HEK293 (cell line): Measurements from ENCODE around the gene ORC2.

Experiments used
- CTCF ChIA-PET: fragments of 350-600 bp; formaldehyde crosslinking; extraction: SDS; loops from one replicate; lab custom pipeline; 2021; ENCODE audit warnings: antibody characterized with exemption; lab: Yijun Ruan, JAX
- POLR2A ChIA-PET: fragments of 300-600 bp; formaldehyde crosslinking; extraction: SDS; loops from one replicate; lab custom pipeline; 2020; ENCODE audit warnings: antibody characterized with exemption, inconsistent platforms; lab: Yijun Ruan, JAX
- H3K27ac ChIP-seq: fragments of 200-500 bp; sonication (Bioruptor generic); 2 replicates; pipeline ENCODE4 v1.5.1; 2014; ENCODE audit warnings: low read depth, low read length, control low read depth, inconsistent platforms; ENCODE audit errors: extremely low read depth
- H3K36me3 ChIP-seq, 2 experiments: fragments of 200-500 bp in 1 of 2; sonication (Bioruptor generic) in 1 of 2; 1 replicate in 1 of 2; 2 replicates in 1 of 2; pipeline ENCODE4 v1.5.1; 2014 to 2017; ENCODE audit warnings: inconsistent platforms in 2 of 2, low read length in 2 of 2; ENCODE audit not compliant: control insufficient read depth in 2 of 2, insufficient read depth in 1 of 2
- H3K4me1 ChIP-seq: fragments of 200-500 bp; sonication (Bioruptor generic); 2 replicates; pipeline ENCODE4 v1.5.1; 2014; ENCODE audit warnings: mild to moderate bottlenecking, low read length, inconsistent platforms; ENCODE audit not compliant: control insufficient read depth, insufficient read depth
- H3K4me3 ChIP-seq: 2 replicates; pipeline ENCODE4 v1.5.1; 2011; ENCODE audit warnings: low read depth, mild to moderate bottlenecking, control low read depth, low read length, moderate library complexity
- H3K9me3 ChIP-seq: fragments of 200-500 bp; sonication (Bioruptor generic); 2 replicates; pipeline ENCODE4 v1.5.1; 2014; ENCODE audit warnings: low read depth, low read length, inconsistent platforms; ENCODE audit not compliant: control insufficient read depth, insufficient read depth
- HOXC10 ChIP-seq: sonication (generic); formaldehyde crosslinking; IDR thresholded peaks from 2 replicates; pipeline ENCODE4 v1.8.1; 2023; ENCODE audit warnings: mild to moderate bottlenecking, missing genetic modification reagents
- KLF7 ChIP-seq: fragments of 450-650 bp; formaldehyde crosslinking; IDR thresholded peaks from 2 replicates; pipeline ENCODE4 v1.5.1; 2016; ENCODE audit warnings: missing biosample characterization, missing genetic modification characterization, borderline replicate concordance
- SP3 ChIP-seq: fragments of 450-650 bp; formaldehyde crosslinking; IDR thresholded peaks from 2 replicates; pipeline ENCODE4 v1.5.1; 2016; ENCODE audit warnings: missing biosample characterization, missing genetic modification characterization
- ZBTB8A ChIP-seq: fragments of 450-650 bp; formaldehyde crosslinking; IDR thresholded peaks from 2 replicates; pipeline ENCODE4 v1.5.1; 2016; ENCODE audit warnings: missing biosample characterization, missing genetic modification characterization
- ZNF155 ChIP-seq: fragments of 450-650 bp; formaldehyde crosslinking; IDR thresholded peaks from 2 replicates; pipeline ENCODE4 v1.5.1; 2016; ENCODE audit warnings: missing biosample characterization, missing genetic modification characterization
- ZNF16 ChIP-seq: fragments of 450-650 bp; formaldehyde crosslinking; IDR thresholded peaks from 2 replicates; pipeline ENCODE4 v1.5.1; 2016; ENCODE audit warnings: low read depth, missing biosample characterization, missing genetic modification characterization
- ZNF366 ChIP-seq: fragments of 450-650 bp; formaldehyde crosslinking; conservative IDR thresholded peaks from 2 replicates; pipeline ENCODE4 v1.5.1; 2016; ENCODE audit warnings: missing biosample characterization, missing genetic modification characterization
- ZNF426 ChIP-seq: fragments of 450-650 bp; formaldehyde crosslinking; IDR thresholded peaks from 2 replicates; pipeline ENCODE4 v1.5.1; 2017; ENCODE audit warnings: missing biosample characterization, missing genetic modification characterization, mild to moderate bottlenecking, inconsistent platforms, moderate library complexity
- ZNF433 ChIP-seq: fragments of 450-650 bp; formaldehyde crosslinking; IDR thresholded peaks from 2 replicates; pipeline ENCODE4 v1.5.1; 2016; ENCODE audit warnings: missing biosample characterization, missing genetic modification characterization, low read depth
- ZNF514 ChIP-seq: fragments of 450-650 bp; formaldehyde crosslinking; IDR thresholded peaks from 2 replicates; pipeline ENCODE4 v1.5.1; 2016; ENCODE audit warnings: missing biosample characterization, missing genetic modification characterization
- ZNF571 ChIP-seq: fragments of 450-650 bp; formaldehyde crosslinking; IDR thresholded peaks from 2 replicates; pipeline ENCODE4 v1.5.0; 2017; ENCODE audit warnings: missing biosample characterization, missing genetic modification characterization
- ZNF596 ChIP-seq: fragments of 450-650 bp; IDR thresholded peaks from 2 replicates; pipeline ENCODE4 v1.5.0; 2018; ENCODE audit warnings: missing biosample characterization, mild to moderate bottlenecking, missing genetic modification characterization, moderate library complexity
- ZNF658 ChIP-seq: fragments of 450-650 bp; formaldehyde crosslinking; IDR thresholded peaks from 2 replicates; pipeline ENCODE4; 2016; ENCODE audit warnings: missing biosample characterization, missing genetic modification characterization
- ZNF677 ChIP-seq: fragments of 450-650 bp; IDR thresholded peaks from 2 replicates; pipeline ENCODE4 v1.5.0; 2018; ENCODE audit warnings: missing biosample characterization, mild to moderate bottlenecking, missing genetic modification characterization, moderate library complexity
- TF ChIP-seq, protein P1 (sequence below): fragments of 450-650 bp; formaldehyde crosslinking; IDR thresholded peaks from 2 replicates; pipeline ENCODE4 v1.5.1; 2016; ENCODE audit warnings: missing biosample characterization, missing genetic modification characterization
- TF ChIP-seq, protein P2 (sequence below): fragments of 450-650 bp; formaldehyde crosslinking; IDR thresholded peaks from 2 replicates; pipeline ENCODE4 v1.5.1; 2017; ENCODE audit warnings: missing biosample characterization, missing genetic modification characterization
- TF ChIP-seq, protein P3 (sequence below): fragments of 450-650 bp; formaldehyde crosslinking; IDR thresholded peaks from 2 replicates; pipeline ENCODE4 v1.5.1; 2016; ENCODE audit warnings: missing biosample characterization, missing genetic modification characterization
- TF ChIP-seq, protein P4 (sequence below): fragments of 450-650 bp; formaldehyde crosslinking; conservative IDR thresholded peaks from 2 replicates; pipeline ENCODE4 v1.5.1; 2016; ENCODE audit warnings: low read depth, missing biosample characterization, missing genetic modification characterization
- TF ChIP-seq, protein P5 (sequence below): fragments of 450-650 bp; formaldehyde crosslinking; IDR thresholded peaks from 2 replicates; pipeline ENCODE4 v1.5.1; 2016; ENCODE audit warnings: missing biosample characterization, missing genetic modification characterization
- TF ChIP-seq, protein P6 (sequence below): fragments of 450-650 bp; formaldehyde crosslinking; IDR thresholded peaks from 2 replicates; pipeline ENCODE4 v1.5.1; 2017; ENCODE audit warnings: missing biosample characterization, missing genetic modification characterization

The ORC2 gene

DNA sequence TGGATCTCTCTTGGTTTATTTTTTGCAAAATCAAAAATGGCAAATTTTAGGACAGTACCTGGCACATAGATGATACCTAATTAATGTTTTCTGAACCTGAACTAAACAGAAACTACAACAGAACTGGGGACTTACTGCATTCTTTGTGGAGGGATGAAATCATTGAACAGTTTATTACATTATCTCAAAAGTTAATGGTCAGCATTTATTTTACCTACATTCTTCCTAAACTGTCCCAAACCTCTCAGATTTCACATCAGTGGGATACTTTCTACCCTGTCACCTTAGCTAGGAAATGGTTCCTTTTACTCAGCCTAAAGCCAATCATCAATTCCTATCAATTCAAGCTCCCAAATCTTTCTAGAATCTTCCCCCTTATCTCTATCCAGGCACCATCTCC lies 64.0 kb downstream of the ORC2 start:
- H3K4me3 ChIP-seq = no peak overlapping the region
- peaks cover 77 to 88% of the 10 kb centered on the region in 2 experiments for H3K36me3 ChIP-seq
- TF ChIP-seq ZNF514 (tag by site-specific recombination) (no peak), ZNF426 (tag by site-specific recombination) (no peak), SP3 (tag by site-specific recombination) (no peak)
- TF ChIP-seq, protein P1, sequence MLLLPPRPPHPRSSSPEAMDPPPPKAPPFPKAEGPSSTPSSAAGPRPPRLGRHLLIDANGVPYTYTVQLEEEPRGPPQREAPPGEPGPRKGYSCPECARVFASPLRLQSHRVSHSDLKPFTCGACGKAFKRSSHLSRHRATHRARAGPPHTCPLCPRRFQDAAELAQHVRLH (tag by site-specific recombination) = no peak
- H3K4me1 ChIP-seq = no peaks in the 10 kb centered on the region
- CTCF ChIA-PET = interaction anchor here (0.7 kb wide), 1 partner anchor 278 kb away, joined by 3 read pairs; no protein-coding TSS in a partner anchor
- POLR2A ChIA-PET = no interaction called here
- no peaks in the 10 kb centered on the region for H3K9me3 ChIP-seq
- H3K27ac ChIP-seq = no peak overlapping the region

DNA sequence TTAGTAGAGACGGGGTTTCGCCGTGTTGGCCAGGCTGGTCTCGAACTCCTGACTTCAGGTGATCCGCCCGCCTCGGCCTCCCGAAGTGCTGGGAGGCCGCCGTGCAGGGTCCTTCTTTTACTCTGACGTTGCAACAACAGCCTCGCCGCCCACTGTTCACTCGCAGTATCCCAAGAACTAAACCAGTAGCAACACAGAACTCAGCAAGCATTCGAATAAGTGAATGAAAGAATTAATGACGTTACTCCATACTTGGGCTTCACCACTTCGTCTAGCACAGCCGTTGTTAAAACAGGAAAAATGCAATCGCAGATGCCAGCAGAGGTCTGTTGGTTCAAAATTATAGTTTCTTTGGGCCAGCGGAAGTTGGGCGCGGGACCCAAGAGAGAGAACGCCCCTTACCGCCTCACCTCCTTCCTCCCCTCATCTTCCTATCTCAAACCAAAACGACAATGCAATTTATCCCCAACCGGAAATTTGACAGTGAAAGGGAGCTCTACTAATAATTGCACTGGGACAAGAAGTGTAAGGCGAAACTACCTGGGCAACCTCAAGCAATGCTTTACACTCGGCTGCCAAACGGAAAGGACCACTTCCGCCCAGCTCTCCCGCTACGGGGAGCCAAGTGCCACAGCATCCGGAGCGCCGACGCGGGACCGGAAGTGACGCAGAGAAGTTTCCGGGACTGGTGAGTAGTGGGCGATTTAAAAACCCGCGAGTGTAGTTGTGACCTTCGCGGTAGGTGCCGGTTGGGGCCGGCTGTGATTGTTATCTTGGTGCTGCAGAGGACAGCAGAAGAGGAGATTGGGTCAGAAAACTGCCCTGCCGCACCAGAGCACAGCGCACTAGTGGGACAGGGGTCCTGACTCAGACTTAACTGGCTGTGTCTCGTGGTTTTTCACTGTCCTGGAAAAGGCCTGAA lies 74.5 kb downstream of the ORC2 start, which contains the start of the genes NIF3L1 and PPIL3:
NIF3L1 (plus strand) TSS at position 668 of the 922 bp plus-strand sequence. CDS start 2,573 bp downstream, outside the sequence.
PPIL3 (minus strand) TSS at position 374 of the 922 bp plus-strand sequence. CDS start 1,462 bp downstream, outside the sequence.
- POLR2A ChIA-PET = interaction anchor here (0.7 to 3.6 kb wide), 16 partner anchors 9 to 294 kb away, joined by 3 to 36 read pairs (median 4); partner anchors contain the start of genes BZW1, CASP10, CFLAR and CLK1
- peak within 1 kb of the TSS; percentile 91 for H3K27ac ChIP-seq
- TF ChIP-seq, protein P2, sequence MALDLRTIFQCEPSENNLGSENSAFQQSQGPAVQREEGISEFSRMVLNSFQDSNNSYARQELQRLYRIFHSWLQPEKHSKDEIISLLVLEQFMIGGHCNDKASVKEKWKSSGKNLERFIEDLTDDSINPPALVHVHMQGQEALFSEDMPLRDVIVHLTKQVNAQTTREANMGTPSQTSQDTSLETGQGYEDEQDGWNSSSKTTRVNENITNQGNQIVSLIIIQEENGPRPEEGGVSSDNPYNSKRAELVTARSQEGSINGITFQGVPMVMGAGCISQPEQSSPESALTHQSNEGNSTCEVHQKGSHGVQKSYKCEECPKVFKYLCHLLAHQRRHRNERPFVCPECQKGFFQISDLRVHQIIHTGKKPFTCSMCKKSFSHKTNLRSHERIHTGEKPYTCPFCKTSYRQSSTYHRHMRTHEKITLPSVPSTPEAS = no peak
- TF ChIP-seq ZNF155 (tag by site-specific recombination) (no peak), HOXC10 (CRISPR knock-in tag) (no peak), KLF7 (0 out of 2 replicates have a peak, but pooled peaks have one; percentile 42), ZNF571 (tag by site-specific recombination) (no peak), ZNF433 (tag by site-specific recombination) (no peak), ZNF677 (no peak), ZNF596 (tag by site-specific recombination) (no peak), ZNF658 (tag by site-specific recombination) (no peak), ZBTB8A (tag by site-specific recombination) (peak; percentile 75; the same call in 1 of the 2 replicates), ZNF366 (tag by site-specific recombination) (peak; percentile 99), ZNF16 (tag by site-specific recombination) (no peak)
- TF ChIP-seq, protein P3, sequence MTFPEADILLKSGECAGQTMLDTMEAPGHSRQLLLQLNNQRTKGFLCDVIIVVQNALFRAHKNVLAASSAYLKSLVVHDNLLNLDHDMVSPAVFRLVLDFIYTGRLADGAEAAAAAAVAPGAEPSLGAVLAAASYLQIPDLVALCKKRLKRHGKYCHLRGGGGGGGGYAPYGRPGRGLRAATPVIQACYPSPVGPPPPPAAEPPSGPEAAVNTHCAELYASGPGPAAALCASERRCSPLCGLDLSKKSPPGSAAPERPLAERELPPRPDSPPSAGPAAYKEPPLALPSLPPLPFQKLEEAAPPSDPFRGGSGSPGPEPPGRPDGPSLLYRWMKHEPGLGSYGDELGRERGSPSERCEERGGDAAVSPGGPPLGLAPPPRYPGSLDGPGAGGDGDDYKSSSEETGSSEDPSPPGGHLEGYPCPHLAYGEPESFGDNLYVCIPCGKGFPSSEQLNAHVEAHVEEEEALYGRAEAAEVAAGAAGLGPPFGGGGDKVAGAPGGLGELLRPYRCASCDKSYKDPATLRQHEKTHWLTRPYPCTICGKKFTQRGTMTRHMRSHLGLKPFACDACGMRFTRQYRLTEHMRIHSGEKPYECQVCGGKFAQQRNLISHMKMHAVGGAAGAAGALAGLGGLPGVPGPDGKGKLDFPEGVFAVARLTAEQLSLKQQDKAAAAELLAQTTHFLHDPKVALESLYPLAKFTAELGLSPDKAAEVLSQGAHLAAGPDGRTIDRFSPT (tag by site-specific recombination) = peak; percentile 75
- TF ChIP-seq, protein P4, sequence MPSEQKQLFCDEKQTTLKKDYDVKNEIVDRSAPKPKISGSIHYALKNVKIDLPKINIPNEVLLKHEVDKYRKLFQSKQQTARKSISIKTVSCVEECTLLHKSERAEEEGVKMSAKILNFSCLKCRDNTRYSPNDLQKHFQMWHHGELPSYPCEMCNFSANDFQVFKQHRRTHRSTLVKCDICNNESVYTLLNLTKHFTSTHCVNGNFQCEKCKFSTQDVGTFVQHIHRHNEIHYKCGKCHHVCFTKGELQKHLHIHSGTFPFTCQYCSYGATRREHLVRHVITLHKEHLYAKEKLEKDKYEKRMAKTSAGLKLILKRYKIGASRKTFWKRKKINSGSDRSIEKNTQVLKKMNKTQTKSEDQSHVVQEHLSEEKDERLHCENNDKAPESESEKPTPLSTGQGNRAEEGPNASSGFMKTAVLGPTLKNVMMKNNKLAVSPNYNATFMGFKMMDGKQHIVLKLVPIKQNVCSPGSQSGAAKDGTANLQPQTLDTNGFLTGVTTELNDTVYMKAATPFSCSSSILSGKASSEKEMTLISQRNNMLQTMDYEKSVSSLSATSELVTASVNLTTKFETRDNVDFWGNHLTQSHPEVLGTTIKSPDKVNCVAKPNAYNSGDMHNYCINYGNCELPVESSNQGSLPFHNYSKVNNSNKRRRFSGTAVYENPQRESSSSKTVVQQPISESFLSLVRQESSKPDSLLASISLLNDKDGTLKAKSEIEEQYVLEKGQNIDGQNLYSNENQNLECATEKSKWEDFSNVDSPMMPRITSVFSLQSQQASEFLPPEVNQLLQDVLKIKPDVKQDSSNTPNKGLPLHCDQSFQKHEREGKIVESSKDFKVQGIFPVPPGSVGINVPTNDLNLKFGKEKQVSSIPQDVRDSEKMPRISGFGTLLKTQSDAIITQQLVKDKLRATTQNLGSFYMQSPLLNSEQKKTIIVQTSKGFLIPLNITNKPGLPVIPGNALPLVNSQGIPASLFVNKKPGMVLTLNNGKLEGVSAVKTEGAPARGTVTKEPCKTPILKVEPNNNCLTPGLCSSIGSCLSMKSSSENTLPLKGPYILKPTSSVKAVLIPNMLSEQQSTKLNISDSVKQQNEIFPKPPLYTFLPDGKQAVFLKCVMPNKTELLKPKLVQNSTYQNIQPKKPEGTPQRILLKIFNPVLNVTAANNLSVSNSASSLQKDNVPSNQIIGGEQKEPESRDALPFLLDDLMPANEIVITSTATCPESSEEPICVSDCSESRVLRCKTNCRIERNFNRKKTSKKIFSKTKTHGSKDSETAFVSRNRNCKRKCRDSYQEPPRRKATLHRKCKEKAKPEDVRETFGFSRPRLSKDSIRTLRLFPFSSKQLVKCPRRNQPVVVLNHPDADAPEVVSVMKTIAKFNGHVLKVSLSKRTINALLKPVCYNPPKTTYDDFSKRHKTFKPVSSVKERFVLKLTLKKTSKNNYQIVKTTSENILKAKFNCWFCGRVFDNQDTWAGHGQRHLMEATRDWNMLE (tag by site-specific recombination) = peak; percentile 91
- TF ChIP-seq, protein P5, sequence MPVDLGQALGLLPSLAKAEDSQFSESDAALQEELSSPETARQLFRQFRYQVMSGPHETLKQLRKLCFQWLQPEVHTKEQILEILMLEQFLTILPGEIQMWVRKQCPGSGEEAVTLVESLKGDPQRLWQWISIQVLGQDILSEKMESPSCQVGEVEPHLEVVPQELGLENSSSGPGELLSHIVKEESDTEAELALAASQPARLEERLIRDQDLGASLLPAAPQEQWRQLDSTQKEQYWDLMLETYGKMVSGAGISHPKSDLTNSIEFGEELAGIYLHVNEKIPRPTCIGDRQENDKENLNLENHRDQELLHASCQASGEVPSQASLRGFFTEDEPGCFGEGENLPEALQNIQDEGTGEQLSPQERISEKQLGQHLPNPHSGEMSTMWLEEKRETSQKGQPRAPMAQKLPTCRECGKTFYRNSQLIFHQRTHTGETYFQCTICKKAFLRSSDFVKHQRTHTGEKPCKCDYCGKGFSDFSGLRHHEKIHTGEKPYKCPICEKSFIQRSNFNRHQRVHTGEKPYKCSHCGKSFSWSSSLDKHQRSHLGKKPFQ = no peak
- TF ChIP-seq, protein P6, sequence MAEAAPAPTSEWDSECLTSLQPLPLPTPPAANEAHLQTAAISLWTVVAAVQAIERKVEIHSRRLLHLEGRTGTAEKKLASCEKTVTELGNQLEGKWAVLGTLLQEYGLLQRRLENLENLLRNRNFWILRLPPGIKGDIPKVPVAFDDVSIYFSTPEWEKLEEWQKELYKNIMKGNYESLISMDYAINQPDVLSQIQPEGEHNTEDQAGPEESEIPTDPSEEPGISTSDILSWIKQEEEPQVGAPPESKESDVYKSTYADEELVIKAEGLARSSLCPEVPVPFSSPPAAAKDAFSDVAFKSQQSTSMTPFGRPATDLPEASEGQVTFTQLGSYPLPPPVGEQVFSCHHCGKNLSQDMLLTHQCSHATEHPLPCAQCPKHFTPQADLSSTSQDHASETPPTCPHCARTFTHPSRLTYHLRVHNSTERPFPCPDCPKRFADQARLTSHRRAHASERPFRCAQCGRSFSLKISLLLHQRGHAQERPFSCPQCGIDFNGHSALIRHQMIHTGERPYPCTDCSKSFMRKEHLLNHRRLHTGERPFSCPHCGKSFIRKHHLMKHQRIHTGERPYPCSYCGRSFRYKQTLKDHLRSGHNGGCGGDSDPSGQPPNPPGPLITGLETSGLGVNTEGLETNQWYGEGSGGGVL (tag by site-specific recombination) = no peak

More for the DNA sequence above, 74.5 kb downstream of the ORC2 start, which contains the start of the genes NIF3L1 and PPIL3:
- Histone ChIP-seq H3K4me1 (peaks cover 5% of the 10 kb centered on the region), H3K9me3 (no peaks in the 10 kb centered on the region), H3K4me3 (peak within 1 kb of the TSS; percentile 79), H3K36me3 (peaks cover 34 to 44% of the 10 kb centered on the region in 2 experiments)
- CTCF ChIA-PET = interaction anchor here (0.7 to 1.0 kb wide), 3 partner anchors 12 to 551 kb away, joined by 3 to 4 read pairs (median 3); no protein-coding TSS in a partner anchor
